Hematopoietic multipotent progenitor cell treated with erythropoietin and hydrocortisone succinate and interleukin-3 and kit ligand, for 15 days (in vitro differentiated cells): Measurements from ENCODE around the gene KLHL21.
A peak's percentile ranks its signal among the peaks of the same experiment; 100 is the strongest.
"Not testable (repeated sequence)": the region's sequence is repeated elsewhere in the genome, so short reads cannot be mapped to it uniquely, and the experiment has no call there.

Experiments
- DNase-seq: peaks from one replicate; pipeline ENCODE4 v3.0.0-alpha.2; 2015; ENCODE audit warnings: low spot score

KLHL21 gene

GRCh38 chr1:6624710-6625583, 22.3 kb upstream of the KLHL21 start, which contains the start of gene THAP3:
THAP3 (plus strand) TSS chr1:6624868; CDS start chr1:6625219, 351 bp downstream.
- DNase-seq: peak; percentile 88

DNA sequence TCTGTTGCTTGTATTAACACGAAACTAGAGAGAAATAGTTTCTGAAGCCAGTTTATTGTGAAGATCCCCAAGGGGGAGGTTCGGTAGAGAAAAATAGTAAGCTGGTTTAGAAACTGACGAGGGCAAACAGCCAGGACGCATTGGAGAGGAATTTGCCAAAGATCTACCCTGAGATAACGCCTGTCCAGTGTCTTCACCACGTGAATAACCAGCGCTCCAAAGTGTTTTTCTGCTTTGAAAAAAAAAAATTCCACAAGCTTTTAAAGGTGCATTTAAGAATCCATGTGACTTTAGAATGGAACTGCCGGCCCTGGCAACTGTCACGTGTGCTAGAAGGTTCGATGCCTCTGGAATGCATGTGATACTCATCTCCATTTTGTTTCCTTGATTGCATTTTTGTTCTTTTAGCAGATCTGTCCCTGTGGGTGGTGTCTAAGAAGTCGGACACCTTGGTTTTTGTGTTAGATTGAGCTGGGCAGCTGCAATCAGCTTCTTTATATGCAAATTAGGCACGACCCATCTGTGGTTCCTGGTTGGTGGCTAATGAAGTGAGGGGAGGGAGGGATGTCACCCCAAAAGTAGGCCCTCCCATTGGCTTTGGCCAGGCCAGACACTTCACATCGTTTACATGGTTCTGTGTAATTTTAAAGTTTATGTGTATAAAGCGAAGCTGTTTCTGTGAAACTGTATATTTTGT, 20.7 kb upstream of the KLHL21 start:
- DNase-seq: no peak

DNA sequence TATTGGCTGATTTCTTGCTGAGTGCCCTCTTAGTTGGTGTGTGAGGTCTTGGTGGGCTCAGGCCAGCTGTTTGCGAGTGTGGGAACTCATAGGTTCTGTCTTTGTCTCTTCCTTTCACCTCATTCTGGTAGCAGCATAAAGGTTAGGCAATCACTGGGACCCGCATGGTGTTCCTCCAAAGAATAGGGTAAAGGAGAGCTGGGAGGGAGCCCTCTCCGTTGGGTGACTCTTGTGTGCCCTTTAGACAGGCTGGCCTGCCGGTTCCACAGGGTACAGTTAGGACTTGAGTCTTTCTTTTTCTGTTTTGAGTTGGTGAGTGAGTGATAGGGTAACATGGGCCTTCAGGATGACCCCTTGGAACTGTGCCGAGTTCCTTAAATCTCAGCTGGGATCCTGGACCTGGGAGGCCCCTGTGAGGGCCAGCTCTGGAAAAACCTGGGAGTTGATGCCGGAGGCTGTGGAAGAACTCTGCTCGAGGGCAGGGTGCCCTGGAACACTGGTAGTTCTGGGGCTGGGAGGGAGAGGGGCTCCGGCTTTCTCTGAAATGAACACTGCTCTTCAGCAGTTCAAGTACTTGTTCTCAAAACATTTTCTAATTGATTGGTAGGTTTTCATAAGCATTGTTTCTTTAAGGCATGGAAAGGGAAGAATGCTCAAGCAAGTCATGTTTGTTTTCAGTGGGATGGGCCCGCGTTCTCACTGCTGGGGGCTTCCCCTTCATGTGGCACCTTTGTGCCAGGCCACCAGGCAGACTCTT, 19.9 kb upstream of the KLHL21 start:
- DNase-seq: no peak

GRCh38 chr1:6621429-6622391, 19.0 kb upstream of the KLHL21 start:
- DNase-seq: no peak

DNA sequence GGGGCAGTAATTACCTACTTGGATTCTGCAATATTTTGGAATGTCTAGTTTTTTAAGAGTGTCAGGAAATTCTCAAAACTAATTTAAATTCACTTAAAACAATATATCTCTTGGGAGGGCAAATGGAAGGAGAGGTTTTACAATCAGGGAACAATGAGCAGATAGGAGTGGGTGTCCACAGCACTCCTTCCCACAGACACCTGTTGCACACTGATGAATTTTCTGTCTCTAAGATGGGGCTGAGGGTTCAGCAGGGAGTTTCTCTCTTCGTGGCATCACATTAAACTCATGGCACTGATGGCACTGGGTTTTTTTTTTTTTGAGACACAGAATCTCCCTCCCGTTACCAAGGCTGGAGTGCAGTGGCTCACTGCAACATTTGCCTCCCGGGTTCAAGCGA, 16.4 kb upstream of the KLHL21 start:
- no peak for DNase-seq

DNA sequence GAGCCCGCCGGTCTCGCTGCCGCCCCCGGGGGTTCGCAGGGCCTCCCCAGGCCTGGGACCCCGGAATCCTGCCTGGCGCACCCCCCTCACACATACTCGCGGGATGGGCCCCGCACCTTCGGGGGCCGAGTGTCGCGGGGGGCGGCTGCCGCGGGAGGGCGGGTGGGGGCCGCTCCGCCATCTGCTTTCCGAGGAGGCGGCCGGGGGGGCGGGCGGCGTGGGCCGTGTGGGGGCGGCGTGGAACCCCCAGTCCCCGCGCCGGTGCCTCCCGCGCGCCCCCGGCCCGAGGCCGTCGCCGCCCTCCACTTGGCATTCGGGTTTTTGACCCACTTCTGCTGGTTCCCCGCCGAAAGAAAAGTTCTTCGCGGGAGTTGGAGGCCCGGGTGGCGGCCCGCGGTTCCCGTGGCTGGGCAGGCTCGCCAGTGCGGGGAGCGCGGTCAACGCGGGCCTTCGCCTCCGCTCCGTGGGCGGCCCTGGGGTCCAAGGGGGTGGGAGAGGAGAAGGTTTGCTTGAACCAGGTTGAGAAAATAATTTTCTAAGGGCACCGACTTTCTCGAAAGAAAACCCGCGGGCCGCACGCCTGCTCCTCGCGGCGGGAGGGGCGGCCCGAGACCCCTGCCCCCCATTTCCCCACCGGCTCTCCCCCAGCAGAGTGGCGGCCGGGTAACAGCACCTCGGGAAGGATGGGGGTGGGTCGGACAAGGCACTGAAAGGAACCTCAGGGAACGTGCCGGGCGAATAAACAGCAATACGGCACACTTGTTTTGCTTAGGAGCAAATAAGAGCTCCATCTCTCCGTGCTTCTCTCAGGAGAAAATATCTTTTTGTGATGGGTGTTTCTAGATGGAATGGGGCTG, 12.5 kb upstream of the KLHL21 start:
- no peak for DNase-seq

GRCh38 chr1:6614019-6614928, 11.6 kb upstream of the KLHL21 start:
- no peak for DNase-seq

- DNase-seq: peak; percentile 99
Measured at GRCh38 chr1:6613361-6614018, 10.8 kb upstream of the KLHL21 start, which contains the start of gene PHF13. PHF13 (plus strand) TSS chr1:6613731; CDS start chr1:6614067, 336 bp downstream.

GRCh38 chr1:6612641-6613360, 10.1 kb upstream of the KLHL21 start:
- DNase-seq: no peak

DNA sequence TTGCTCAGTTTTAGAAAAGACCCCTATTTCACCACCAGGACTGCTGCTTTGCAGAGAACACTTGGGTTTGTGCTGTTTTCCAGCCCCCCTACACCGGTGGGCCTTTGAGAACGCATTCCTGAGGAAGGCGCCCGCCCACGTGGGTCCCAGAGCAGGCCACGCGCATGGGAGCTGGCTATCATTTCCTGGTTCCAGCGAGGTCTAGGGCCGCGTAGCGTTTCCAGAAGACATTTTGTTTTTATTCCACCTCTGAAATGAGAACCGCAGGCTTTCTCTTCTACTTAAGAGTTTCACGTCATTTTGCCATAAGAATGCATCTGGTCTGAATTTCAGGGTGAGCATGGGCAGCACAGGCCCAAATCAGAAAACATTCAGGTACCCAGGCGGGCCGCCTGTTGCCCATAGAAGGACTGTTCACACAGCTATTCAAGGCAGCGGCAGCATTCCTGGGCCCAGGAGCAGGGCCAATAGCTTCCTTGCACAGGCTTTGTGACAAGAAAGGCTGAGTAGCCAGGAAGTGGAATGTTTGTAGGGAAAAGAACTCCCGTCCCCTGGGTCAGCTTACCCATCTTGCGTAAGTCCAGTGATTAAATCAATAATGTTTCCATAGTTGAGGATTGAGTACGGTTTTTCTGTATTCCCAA, 1.4 kb upstream of the KLHL21 start:
- DNase-seq: no peak

GRCh38 chr1:6603238-6603914, 707 bp upstream of the KLHL21 start:
- DNase-seq: peak; percentile 66

GRCh38 chr1:6601923-6602668, 573 bp downstream of the KLHL21 start:
- peak; percentile 54 for DNase-seq

DNA sequence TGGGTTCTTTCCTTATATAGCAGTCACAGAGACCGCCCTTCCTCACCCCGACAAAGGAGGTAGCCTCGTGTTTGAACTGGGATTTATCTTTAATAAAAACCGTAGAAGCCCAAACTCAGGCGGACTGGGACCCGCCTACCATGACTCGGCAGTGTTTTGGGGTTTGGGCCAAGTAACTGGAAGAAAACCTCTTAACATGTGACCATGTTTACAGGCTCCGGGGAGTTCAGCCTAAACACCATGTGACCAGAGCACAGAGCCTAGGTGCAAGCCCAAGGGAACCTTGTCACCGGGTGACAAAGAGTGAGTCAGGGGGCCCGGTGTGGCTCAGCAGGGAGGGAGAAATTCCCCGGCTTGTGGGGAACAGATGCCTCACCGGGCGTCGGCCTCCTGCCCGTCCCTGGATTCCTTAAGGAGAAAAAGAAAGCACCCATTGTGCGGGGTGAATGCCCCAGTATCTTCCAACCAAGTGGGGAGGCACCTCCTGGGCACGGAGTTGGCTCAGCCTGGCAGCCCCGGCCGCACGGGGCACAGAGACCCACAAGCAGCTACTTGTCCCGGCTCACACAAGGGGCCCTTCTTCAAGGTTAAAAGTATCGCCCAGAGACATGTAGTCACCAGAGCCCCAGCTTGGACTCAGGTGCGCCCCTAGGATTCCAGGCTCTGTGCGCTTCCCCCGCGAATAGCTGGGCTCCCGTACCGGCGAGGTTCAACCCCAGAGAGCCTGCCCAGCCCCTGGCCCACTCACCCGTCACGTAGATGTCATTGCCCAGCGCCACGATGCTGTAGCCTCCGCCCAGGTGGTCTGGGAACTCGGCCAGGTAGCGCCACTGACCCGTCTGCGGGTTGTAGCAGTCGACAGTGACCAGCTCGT, 1.4 kb downstream of the KLHL21 start:
- DNase-seq: peak; percentile 98

- DNase-seq: peak; percentile 39
Measured at GRCh38 chr1:6600410-6601048, 2.1 kb downstream of the KLHL21 start.

DNA sequence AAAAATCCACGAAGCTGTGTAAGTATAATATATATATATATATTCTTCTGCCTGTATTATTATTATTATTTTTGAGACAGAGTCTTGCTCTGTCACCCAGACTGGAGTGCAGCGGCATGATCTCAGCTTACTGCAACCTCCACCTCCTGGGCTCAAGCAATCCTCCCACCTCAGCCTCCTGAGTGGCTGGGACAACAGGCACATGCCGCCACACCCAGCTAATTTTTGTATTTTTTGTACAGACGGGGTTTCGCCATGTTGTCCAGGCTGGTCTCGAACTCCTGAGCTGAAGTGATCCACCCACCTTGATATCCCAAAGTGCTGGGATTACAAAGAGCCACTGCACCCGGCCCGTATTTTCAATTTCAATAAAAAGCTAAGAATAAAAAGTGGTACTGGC, 2.7 kb downstream of the KLHL21 start:
- DNase-seq: not testable (repeated sequence)
